Liver (tissue), 9 donors: Measurements from ENCODE around the gene FAM228A. TPM values are rescaled to one million over a fixed set of nuclear protein-coding genes. Genes with fewer than 3 reads are reported as not detected.
A peak's percentile ranks its signal among the peaks of the same experiment; 100 is the strongest.

Experiments
- DNase-seq: peaks from one replicate; pipeline ENCODE4 v3.0.0-alpha.2; 2017; ENCODE audit warnings: low spot score
- H3K27ac ChIP-seq, 2 donors: one replicate each; pipeline ENCODE4 v1.7.0; 2013; ENCODE audit warnings: inconsistent platforms in 2 of 2, low read length in 2 of 2, control low read depth in 1 of 2, low read depth in 1 of 2, mild to moderate bottlenecking in 1 of 2
- H3K27me3 ChIP-seq, 4 donors: one replicate each; pipeline versions ENCODE4 v1.6.1 to v1.7.0; 2013; ENCODE audit warnings: low read length in 3 of 4, inconsistent platforms in 1 of 4, mild to moderate bottlenecking in 1 of 4, moderate library complexity in 1 of 4; ENCODE audit not compliant: control insufficient read depth in 4 of 4, insufficient read depth in 4 of 4
- H3K36me3 ChIP-seq, 4 donors: one replicate each; pipeline versions ENCODE4 v1.6.1 to v1.7.0; 2013; ENCODE audit warnings: low read length in 3 of 4, mild to moderate bottlenecking in 3 of 4, low read depth in 1 of 4, moderate library complexity in 1 of 4; ENCODE audit not compliant: control insufficient read depth in 4 of 4, insufficient read depth in 3 of 4
- H3K4me1 ChIP-seq, 4 donors: one replicate each; pipeline versions ENCODE4 v1.6.1 to v1.7.0; 2013; ENCODE audit warnings: low read length in 3 of 4, mild to moderate bottlenecking in 3 of 4, moderate library complexity in 1 of 4; ENCODE audit not compliant: control insufficient read depth in 4 of 4, insufficient read depth in 4 of 4
- H3K4me3 ChIP-seq, 3 donors: one replicate each; pipeline versions ENCODE4 v1.6.1 to v1.7.0; 2013; ENCODE audit warnings: low read length in 3 of 3, control low read depth in 1 of 3, low read depth in 1 of 3, mild to moderate bottlenecking in 1 of 3
- H3K9ac ChIP-seq, 2 donors: one replicate each; pipeline ENCODE4 v1.7.0; 2013; ENCODE audit warnings: low read length in 2 of 2, mild to moderate bottlenecking in 2 of 2, moderate library complexity in 2 of 2, control low read depth in 1 of 2, low read depth in 1 of 2
- H3K9me3 ChIP-seq, 4 donors: one replicate each; pipeline versions ENCODE4 v1.6.1 to v1.7.0; 2013; ENCODE audit warnings: low read length in 3 of 4; ENCODE audit not compliant: control insufficient read depth in 4 of 4
- ATF3 ChIP-seq: IDR thresholded peaks from 2 replicates; pipeline ENCODE4 v1.6.1; 2016; ENCODE audit warnings: antibody characterized with exemption
- CTCF ChIP-seq: fragments of 150-350 bp; IDR thresholded peaks from 2 replicates; pipeline ENCODE4 v1.5.1; 2017; ENCODE audit warnings: improper control_type of control experiment, low read depth, low read length; ENCODE audit not compliant: missing input control
- EGR1 ChIP-seq, 2 donors: IDR thresholded peaks; 2 replicates each; pipeline ENCODE4 v1.6.1; 2016 to 2018; ENCODE audit warnings: antibody characterized with exemption in 2 of 2, low read depth in 2 of 2
- FOXA2 ChIP-seq: IDR thresholded peaks from 2 replicates; pipeline ENCODE4 v1.6.1; 2016; ENCODE audit warnings: antibody characterized with exemption
- GABPA ChIP-seq, 2 donors: IDR thresholded peaks in 1 of 2; conservative IDR thresholded peaks in 1 of 2; 2 replicates each; pipeline ENCODE4 v1.6.1; 2016; ENCODE audit warnings: antibody characterized with exemption in 2 of 2, mild to moderate bottlenecking in 1 of 2, moderate library complexity in 1 of 2
- JUND ChIP-seq, 2 donors: IDR thresholded peaks; 2 replicates each; pipeline ENCODE4 v1.6.1; 2016; ENCODE audit warnings: antibody characterized with exemption in 2 of 2
- MAX ChIP-seq: IDR thresholded peaks from 2 replicates; pipeline ENCODE4 v1.6.1; 2016; ENCODE audit warnings: antibody characterized with exemption
- NR2F2 ChIP-seq: IDR thresholded peaks from 2 replicates; pipeline ENCODE4 v1.6.1; 2016; ENCODE audit warnings: antibody characterized with exemption
- RAD21 ChIP-seq, 2 donors: IDR thresholded peaks; 2 replicates each; pipeline ENCODE4 v1.6.1; 2016; ENCODE audit warnings: antibody characterized with exemption in 2 of 2, mild to moderate bottlenecking in 2 of 2
- REST ChIP-seq: IDR thresholded peaks from 2 replicates; pipeline ENCODE4 v1.6.1; 2016; ENCODE audit warnings: antibody characterized with exemption, mild to moderate bottlenecking
- RXRA ChIP-seq, 2 donors: IDR thresholded peaks; 2 replicates each; pipeline ENCODE4 v1.6.1; 2017 to 2018; ENCODE audit warnings: antibody characterized with exemption in 2 of 2, mild to moderate bottlenecking in 1 of 2
- TAF1 ChIP-seq: conservative IDR thresholded peaks from 2 replicates; pipeline ENCODE4 v1.6.1; 2016; ENCODE audit warnings: antibody characterized with exemption, mild to moderate bottlenecking
- ZBTB33 ChIP-seq: IDR thresholded peaks from 2 replicates; pipeline ENCODE4 v1.6.1; 2016; ENCODE audit warnings: antibody characterized with exemption
- WGBS: extraction: QIAGEN DNeasy Blood & Tissue Kit; methylation state at CpG from one replicate; pipeline ENCODE4 v1.1.7; 2013; 5-methylcytosine and 5-hydroxymethylcytosine counted together
- polyA plus RNA-seq, 2 donors: library from polyadenylated mRNA; stranded (reverse) in 1 of 2; unstranded in 1 of 2; fragments of 200-250 nt in 1 of 2; fragments of >200 nt in 1 of 2; fragmentation: Nextera tagmentation in 1 of 2; extraction: Ambion mirVana in 1 of 2; gene quantifications; one replicate each; pipeline versions ENCODE4 v1.2.1 to v1.2.3, GENCODE V29; 2013 to 2015
- total RNA-seq, 2 donors: library from RNA; depleted of rRNA; stranded (reverse); fragments of >200 nt; gene quantifications; one replicate each; pipeline ENCODE4 v1.2.3, GENCODE V29; 2014
- donor health status: healthy.
- donor health status: healthy.
- donor health status: healthy.
- donor health status: healthy.
- donor health status: healthy.

FAM228A gene
- total and polyA plus RNA-seq, 4 donors: 0.05 to 0.32 (median 0.18) TPM

- H3K4me3 ChIP-seq: no peak overlapping the region
- no peak overlapping the region for H3K27ac ChIP-seq
- 96% methylated on average over 9 of the region's 9 CpGs for WGBS
- H3K36me3 ChIP-seq: peaks cover 0 to 8% (median 3%) of the 10 kb centered on the region in 4 donors
- TF ChIP-seq ZBTB33 (no peak), ATF3 (no peak), CTCF (no peak), RAD21 (IDR thresholded peaks at IDR 0.05) (no peak), REST (no peak), TAF1 (no peak), FOXA2 (no peak), EGR1 (IDR thresholded peaks at IDR 0.05; ENCODE audit: low read depth in 2 of 2) (no peak), JUND (IDR thresholded peaks at IDR 0.05) (no peak), GABPA (IDR thresholded peaks at IDR 0.05 in 1 of 2, conservative IDR thresholded peaks at IDR 0.05 in 1 of 2) (no peak), RXRA (IDR thresholded peaks at IDR 0.05) (no peak), MAX (no peak), NR2F2 (no peak)
- no peaks in the 10 kb centered on the region for H3K4me1 ChIP-seq
- no peaks in the 10 kb centered on the region for H3K27me3 ChIP-seq
- no peak overlapping the region for H3K9ac ChIP-seq
- no peaks in the 10 kb centered on the region for H3K9me3 ChIP-seq
- no peak for DNase-seq
Measured at GRCh38 chr2:24225499-24226242, 50.8 kb downstream of the FAM228A start.

GRCh38 chr2:24228470-24228869 is 53.6 kb downstream of the FAM228A start:
- Histone ChIP-seq H3K4me1 (no peaks in the 10 kb centered on the region), H3K9ac (no peak overlapping the region), H3K27me3 (no peaks in the 10 kb centered on the region), H3K27ac (no peak overlapping the region), H3K4me3 (no peak overlapping the region), H3K36me3 (peaks cover 0 to 7% (median 2%) of the 10 kb centered on the region in 4 donors), H3K9me3 (no peaks in the 10 kb centered on the region)
- 37% methylated on average over 1 of the region's 1 CpG for WGBS
- TF ChIP-seq TAF1 (no peak), CTCF (peak; percentile 32), RAD21 (IDR thresholded peaks at IDR 0.05) (peak; percentile 70 to 79)
- DNase-seq: no peak
